ENCODE results near the gene SH3BP1.

The SH3BP1 gene

GRCh38 chr22:37659066-37659896 lies 19.8 kb downstream of the SH3BP1 start:
- DNase-seq: no peak

- DNase-seq: no peak
Measured at GRCh38 chr22:37659897-37660708, 20.6 kb downstream of the SH3BP1 start.

- DNase-seq: no peak
Measured at GRCh38 chr22:37660709-37661045, 21.2 kb downstream of the SH3BP1 start.

- DNase-seq: peak; percentile 42
Measured at GRCh38 chr22:37661160-37661924, 21.9 kb downstream of the SH3BP1 start.

- no peak for DNase-seq
Measured at GRCh38 chr22:37662039-37662438, 22.6 kb downstream of the SH3BP1 start.

GRCh38 chr22:37663521-37664140 lies 24.2 kb downstream of the SH3BP1 start:
- DNase-seq: no peak

GRCh38 chr22:37664249-37665101 lies 25.0 kb downstream of the SH3BP1 start:
- DNase-seq: no peak

GRCh38 chr22:37665487-37665886 lies 26.0 kb downstream of the SH3BP1 start:
- DNase-seq: no peak

- no peak for DNase-seq
Measured at GRCh38 chr22:37669586-37669985, 30.1 kb downstream of the SH3BP1 start.

GRCh38 chr22:37672206-37672919 lies 32.9 kb downstream of the SH3BP1 start:
- DNase-seq: no peak

GRCh38 chr22:37672920-37673455 lies 33.5 kb downstream of the SH3BP1 start:
- no peak for DNase-seq

GRCh38 chr22:37674248-37674647 lies 34.8 kb downstream of the SH3BP1 start:
- DNase-seq: no peak

- DNase-seq: peak; percentile 71
Measured at GRCh38 chr22:37674951-37675929, 35.8 kb downstream of the SH3BP1 start, which contains the start of gene LGALS1. LGALS1 (plus strand) TSS chr22:37675636; CDS start chr22:37675703, 67 bp downstream.

- DNase-seq: peak; percentile 32
Measured at GRCh38 chr22:37675930-37676735, 36.7 kb downstream of the SH3BP1 start.

GRCh38 chr22:37676736-37677492 lies 37.4 kb downstream of the SH3BP1 start:
- peak; percentile 96 for DNase-seq

GRCh38 chr22:37677493-37677974 lies 38.1 kb downstream of the SH3BP1 start:
- no peak for DNase-seq

- no peak for DNase-seq
Measured at GRCh38 chr22:37678372-37678771, 38.9 kb downstream of the SH3BP1 start.

- DNase-seq: no peak
Measured at GRCh38 chr22:37679670-37680069, 40.2 kb downstream of the SH3BP1 start.

All from CD4-positive, alpha-beta T cell treated with Interleukin-4 for 4 hours (primary cell).